ENCODE measurements around the gene SDHC.

The SDHC gene

GRCh38 chr1:161282991-161283390, 31.2 kb upstream of the SDHC start:
- H3K4me3 ChIP-seq (ENCODE audit: low read length), result no peak overlapping the region
- no peak for DNase-seq (ENCODE audit: low read depth)
- no peak for TF ChIP-seq CTCF (IDR thresholded peaks at IDR 0.05; ENCODE audit: insufficient read depth, low read depth, low read length, missing control alignments)

DNA sequence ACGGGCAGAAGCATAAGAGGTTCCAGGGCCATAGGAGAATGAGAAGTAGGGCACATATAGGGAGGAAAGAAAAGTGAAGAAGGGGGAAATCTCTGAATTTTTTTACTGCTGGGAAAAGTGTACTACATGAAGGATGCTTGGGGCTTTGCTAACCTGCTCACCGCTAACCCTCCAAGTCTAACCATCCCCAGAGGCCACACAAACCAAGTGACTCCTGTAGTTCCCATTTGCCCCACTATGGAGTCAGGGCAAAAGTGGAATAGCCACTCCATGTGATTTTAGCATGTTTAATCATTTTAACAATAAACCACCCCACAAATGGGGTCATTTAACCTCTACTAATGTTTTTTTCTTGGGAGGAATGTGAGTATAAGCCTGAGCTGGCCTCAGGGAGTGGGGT, 29.1 kb upstream of the SDHC start:
- no peak for DNase-seq (ENCODE audit: low read depth)
- no peak overlapping the region for H3K4me3 ChIP-seq (ENCODE audit: low read length)
- TF ChIP-seq CTCF (IDR thresholded peaks at IDR 0.05; ENCODE audit: insufficient read depth, low read depth, low read length, missing control alignments), result no peak

GRCh38 chr1:161285521-161285920, 28.7 kb upstream of the SDHC start:
- H3K4me3 ChIP-seq (ENCODE audit: low read length), result no peak overlapping the region
- no peak for DNase-seq (ENCODE audit: low read depth)
- no peak for TF ChIP-seq CTCF (IDR thresholded peaks at IDR 0.05; ENCODE audit: insufficient read depth, low read depth, low read length, missing control alignments)

DNA sequence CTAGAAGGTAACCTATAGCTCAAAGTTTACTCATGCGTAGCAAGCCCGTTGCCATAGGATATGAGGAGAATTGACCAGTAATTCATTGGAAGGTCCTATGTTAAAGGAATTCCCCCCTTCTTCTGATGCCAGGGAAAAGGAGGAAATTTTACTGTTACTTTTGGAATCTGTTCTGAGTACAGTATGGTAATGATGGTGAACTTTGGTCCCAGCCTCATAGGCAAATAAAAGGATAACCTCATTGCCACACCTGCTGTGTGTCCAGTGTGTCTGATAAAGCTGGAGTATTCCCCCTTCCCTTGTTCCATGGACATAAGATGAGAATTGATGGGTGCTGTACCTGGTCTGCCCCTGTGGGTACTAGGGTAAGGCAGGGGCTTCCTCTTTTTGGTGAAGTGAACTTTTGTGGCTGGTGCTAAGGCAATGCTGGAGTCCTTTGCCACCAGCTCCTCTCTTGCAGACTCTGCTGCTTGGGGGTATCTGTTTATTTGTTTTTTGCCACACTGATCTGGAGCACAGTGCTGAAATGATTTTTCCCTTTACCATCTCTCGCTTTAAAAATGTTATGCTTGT, 26.6 kb upstream of the SDHC start:
- no peak for DNase-seq (ENCODE audit: low read depth)
- H3K4me3 ChIP-seq (ENCODE audit: low read length), result no peak overlapping the region
- TF ChIP-seq CTCF (IDR thresholded peaks at IDR 0.05; ENCODE audit: insufficient read depth, low read depth, low read length, missing control alignments), result no peak

DNA sequence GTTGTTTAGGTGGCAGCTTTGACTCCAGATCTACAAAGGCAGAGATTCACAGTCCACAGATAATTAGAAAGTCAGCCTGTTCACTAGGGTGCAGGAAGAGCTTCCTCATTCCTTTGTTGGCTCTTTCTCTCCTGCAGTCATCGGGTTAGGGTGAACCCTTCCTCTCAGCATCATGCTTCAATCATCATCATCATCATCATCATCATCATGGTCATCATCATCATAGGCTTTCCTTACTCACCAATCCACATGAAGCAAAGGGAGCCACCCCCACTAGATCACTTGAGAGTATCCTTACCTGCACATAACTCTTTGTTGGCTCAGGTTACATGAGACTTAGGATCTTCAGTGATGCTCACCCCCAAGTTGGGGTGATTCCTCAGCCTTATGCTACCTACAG, 23.4 kb upstream of the SDHC start:
- no peak for DNase-seq (ENCODE audit: low read depth)
- TF ChIP-seq CTCF (IDR thresholded peaks at IDR 0.05; ENCODE audit: insufficient read depth, low read depth, low read length, missing control alignments), result no peak
- no peak overlapping the region for H3K4me3 ChIP-seq (ENCODE audit: low read length)

- TF ChIP-seq CTCF (IDR thresholded peaks at IDR 0.05; ENCODE audit: insufficient read depth, low read depth, low read length, missing control alignments), result no peak
- DNase-seq (ENCODE audit: low read depth), result no peak
- H3K4me3 ChIP-seq (ENCODE audit: low read length), result no peak overlapping the region
Measured at GRCh38 chr1:161297415-161297814, 16.8 kb upstream of the SDHC start.

DNA sequence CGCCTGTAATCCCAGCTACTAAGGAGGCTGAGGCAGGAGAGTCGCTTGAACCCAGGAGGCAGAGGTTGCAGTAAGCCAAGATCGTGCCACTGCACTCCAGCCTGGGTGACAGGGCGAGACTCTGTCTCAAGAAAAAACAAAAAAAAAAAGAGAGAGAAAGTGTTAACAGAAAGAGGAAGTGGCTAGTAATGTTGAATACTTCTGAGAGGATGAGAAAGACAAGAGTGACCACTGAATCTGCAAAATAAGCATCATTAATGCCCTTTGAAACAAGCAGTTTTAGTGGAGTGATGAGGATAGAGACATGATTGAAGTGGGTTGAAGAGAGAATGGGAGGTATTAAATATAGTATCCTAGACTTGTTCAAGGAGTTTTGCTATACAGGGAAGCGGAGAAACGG, 16.1 kb upstream of the SDHC start:
- DNase-seq (ENCODE audit: low read depth), result no peak
- no peak overlapping the region for H3K4me3 ChIP-seq (ENCODE audit: low read length)
- no peak for TF ChIP-seq CTCF (IDR thresholded peaks at IDR 0.05; ENCODE audit: insufficient read depth, low read depth, low read length, missing control alignments)
